GM12801 (cell line): Measurements from ENCODE around the gene PLCB2.

Source experiments
- TF ChIP-seq, protein P1 (sequence below): IDR thresholded peaks from one replicate; pipeline ENCODE4 v1.5.1; 2011; ENCODE audit warnings: control low read depth; ENCODE audit not compliant: insufficient read length; ENCODE audit errors: extremely low read depth

Gene PLCB2

DNA sequence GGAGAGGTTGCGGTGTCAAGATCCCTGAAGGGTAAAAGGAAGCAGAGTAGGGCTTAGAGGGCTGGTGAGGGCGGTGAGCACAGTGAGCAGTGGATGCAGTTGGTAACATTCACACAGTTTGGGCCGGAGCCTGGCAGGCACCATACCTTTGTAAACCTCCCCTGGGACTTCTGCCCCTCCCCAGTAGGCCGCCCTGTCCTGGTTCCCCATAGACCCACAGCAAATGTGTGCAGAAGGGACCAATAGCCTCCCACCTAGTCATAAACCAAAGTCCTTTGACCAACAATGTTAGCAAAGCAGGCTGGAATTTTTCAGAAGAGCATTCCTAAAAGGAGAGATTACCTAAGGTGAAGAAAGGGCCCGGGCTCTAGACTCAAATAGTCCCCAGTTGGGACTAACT lies 41.4 kb upstream of the PLCB2 start:
- TF ChIP-seq, protein P1, sequence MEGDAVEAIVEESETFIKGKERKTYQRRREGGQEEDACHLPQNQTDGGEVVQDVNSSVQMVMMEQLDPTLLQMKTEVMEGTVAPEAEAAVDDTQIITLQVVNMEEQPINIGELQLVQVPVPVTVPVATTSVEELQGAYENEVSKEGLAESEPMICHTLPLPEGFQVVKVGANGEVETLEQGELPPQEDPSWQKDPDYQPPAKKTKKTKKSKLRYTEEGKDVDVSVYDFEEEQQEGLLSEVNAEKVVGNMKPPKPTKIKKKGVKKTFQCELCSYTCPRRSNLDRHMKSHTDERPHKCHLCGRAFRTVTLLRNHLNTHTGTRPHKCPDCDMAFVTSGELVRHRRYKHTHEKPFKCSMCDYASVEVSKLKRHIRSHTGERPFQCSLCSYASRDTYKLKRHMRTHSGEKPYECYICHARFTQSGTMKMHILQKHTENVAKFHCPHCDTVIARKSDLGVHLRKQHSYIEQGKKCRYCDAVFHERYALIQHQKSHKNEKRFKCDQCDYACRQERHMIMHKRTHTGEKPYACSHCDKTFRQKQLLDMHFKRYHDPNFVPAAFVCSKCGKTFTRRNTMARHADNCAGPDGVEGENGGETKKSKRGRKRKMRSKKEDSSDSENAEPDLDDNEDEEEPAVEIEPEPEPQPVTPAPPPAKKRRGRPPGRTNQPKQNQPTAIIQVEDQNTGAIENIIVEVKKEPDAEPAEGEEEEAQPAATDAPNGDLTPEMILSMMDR, result no peak

DNA sequence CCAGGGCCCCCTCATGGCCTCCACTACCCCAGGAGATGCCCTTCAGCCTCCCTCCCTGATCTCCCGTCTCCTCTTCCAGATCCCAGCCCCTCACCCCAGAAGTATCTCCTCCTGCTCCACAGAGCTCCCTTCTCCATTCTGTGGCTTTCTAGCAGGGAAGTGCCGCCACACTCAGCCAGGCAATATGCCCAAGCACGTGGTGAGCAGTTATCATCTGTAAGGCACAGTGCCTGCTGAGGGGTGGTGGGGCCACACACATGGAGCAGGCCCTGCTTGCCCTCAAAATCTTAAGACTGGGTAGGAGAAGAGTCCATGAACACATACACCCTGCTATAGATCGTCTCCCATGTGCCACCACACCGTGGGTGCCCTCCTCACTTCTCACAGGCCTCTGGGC lies 40.7 kb upstream of the PLCB2 start:
- TF ChIP-seq, protein P1, result no peak

DNA sequence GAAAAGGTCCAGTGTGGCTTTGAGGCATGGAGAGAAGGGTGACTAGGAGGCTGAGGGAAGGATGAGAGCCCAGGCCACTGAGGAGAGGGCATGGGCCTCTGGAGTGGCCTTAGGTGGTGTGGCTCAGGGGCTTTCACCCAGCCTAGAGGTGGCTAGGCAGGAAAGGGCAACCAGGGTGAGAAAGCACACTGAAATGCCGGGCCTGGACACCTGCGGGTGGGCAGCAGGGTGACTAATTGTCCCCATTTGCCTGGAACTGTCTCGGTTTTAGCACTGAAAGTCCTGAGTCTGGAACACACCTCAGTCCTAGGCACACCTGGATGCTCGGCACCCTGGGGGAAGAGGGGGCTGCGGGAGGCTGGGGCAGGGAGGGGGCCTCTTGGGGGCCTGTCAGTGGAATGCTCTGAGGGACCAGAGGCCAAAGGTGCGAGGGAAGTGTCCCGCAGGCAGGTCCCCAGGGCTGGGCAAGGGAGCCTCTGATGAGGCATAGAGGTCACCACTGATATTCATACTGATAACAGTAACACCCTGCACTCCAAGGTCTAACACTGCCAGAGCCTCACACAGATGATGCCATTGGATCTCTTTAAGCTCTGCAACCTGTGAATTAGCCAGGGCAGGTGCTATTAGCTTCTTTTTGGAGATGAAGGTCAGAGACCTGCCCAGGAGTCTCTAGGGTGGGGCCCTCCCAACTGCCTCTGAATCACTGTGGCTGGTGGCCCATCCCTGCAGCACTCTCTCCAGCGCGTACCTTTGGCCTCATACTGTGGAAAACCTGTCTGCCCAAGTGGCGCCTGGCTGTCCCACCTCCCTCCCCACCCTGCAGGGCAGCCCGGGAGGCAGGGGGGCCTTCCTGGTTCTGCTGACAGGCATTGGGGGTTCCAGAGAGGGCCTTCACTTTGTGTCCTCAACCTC lies 40.1 kb upstream of the PLCB2 start:
- TF ChIP-seq, protein P1, result no peak

DNA sequence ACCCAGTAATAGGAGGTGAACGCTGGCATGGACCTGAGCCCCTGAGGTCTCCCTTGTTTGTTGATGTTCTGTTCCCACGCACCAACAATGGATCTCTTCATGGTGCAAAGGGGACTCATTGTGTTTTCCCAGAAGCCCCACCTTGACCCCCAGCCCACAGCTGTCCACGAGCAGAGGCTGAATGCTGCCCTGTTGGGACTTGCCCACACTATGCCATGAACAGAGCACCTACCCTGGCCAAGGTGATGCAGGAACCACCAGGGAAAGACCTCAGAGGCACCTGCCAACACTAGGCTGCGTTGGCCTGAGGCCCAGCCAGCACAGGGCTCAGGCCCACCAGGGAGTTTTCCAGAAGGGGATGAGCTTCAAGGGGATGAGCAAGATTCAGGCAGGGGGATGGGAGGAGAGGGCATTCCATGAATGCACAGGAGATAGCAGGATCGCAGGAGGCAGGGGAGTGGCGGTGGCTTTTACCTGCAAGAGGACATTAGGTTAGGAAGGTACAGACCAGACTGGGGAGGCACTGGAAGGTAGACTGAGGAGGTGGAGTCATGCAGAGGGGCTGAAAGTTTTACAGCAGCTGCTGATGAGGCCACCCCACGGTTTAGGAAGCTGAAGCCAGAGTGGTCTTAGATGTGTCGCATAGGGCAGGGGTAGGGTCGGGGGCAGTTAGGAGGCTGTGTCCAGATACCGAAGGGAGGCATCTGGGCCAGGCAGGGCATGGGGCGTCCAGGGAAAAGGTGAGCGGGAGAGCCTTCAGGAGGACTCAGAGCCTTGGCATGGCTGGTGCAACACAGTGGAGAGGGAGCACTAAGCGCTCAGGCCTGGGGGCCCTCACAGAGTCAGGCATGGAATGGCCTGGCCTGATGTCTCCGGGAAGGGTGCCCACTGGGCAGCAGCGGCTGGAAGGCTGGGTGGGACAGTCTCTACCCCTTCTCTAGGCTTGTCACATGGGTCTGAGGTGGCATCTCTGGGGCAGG lies 39.1 kb upstream of the PLCB2 start:
- TF ChIP-seq, protein P1, result no peak

DNA sequence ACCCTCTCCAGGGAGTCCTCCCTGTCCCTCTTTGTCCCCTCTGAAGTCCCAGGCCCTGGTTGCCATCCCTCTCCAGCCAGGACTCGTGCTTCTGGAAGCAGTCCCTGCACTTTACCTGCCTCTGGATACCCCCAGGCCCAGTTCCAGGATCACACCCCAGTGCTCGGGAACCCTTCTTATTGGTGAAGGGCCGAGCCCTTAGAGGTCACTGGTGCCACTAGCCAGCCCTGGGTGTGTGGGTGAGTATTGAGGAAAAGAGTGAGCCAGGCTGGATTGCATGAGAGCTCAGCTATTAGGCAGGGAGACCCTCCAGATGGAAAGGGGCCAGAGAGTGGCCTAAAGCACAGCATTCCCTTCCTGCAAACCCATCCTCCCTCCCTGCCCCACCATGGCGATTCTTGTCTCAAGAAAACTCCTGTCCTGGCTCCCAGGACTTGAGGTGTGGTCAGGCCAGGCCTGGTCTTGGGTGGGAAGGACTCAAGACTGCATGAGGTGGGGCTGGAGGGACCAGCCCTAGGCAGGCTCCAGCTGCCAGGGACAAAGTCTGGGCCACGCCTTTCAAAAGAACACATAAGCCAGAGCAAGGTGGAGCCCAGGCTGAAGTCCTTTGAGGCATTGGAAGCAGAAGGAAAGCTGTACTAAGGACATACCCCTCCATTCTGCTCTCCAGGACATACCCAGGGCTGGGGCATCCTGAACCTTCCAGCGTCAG lies 38.3 kb upstream of the PLCB2 start:
- TF ChIP-seq, protein P1, result no peak

DNA sequence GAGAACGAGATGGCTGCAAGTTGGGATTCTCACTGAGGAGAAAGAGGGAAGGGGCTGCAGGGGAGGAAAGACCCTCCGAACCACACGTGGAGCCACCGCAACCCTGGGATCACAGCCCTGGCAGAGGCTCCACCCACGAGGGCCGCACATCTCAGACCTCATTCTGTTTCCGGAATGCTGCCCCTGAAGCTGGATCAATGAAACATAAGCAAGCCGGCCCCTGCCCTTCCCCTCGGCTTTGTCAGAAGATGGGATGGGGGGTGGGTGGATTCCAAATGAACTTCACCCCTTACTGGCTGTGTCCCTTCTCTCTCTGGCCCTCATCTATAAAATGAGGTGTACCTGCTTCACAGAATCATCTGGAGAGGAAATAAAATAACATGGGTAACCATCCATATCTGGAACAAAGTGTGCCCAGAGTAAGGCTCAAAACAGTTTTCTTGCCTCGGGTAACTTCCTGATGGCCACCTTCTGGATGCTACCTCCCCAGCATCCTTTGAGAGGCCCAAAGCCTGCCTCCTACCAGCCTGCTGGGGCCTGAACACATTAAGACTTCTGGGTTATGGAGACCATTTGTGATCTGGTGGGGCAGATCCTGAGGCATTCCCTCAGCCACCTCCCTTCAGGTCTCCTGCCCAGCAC lies 37.6 kb upstream of the PLCB2 start:
- TF ChIP-seq, protein P1, result no peak
